A673 (cell line): ENCODE data around the gene G6PC1. TPM values are rescaled to one million over a fixed set of nuclear protein-coding genes. Genes with fewer than 3 reads are reported as not detected.
"Not testable (repeated sequence)": the region's sequence is repeated elsewhere in the genome, so short reads cannot be mapped to it uniquely, and the experiment has no call there.

Experiments used
- BruUV-seq: library from RNA; stranded (reverse); fragments of 400-500 nt; replicated peaks from 2 replicates; lab custom pipeline; 2021; lab: Mats Ljungman, UMichigan
- CTCF ChIA-PET: fragments of 300-600 bp; sonication (Branson Sonifier 250); formaldehyde crosslinking; loops from one replicate; lab custom pipeline; 2022; ENCODE audit warnings: antibody characterized with exemption; lab: Charles Lee
- POLR2A ChIA-PET: fragments of 300-600 bp; sonication (Branson Sonifier 250); formaldehyde crosslinking; loops from one replicate; lab custom pipeline; 2022; ENCODE audit warnings: antibody characterized with exemption; ENCODE audit not compliant: low non-redundant PET; lab: Charles Lee
- DNase-seq: peaks from one replicate; pipeline ENCODE4 v3.0.0-alpha.2; 2015; ENCODE audit warnings: low spot score
- H3K27ac ChIP-seq: fragments of 200-600 bp; sonication (generic); 2 replicates; pipeline ENCODE4 v1.5.1; 2016; ENCODE audit warnings: mixed run types, low read depth, mild to moderate bottlenecking, mixed read lengths, antibody characterized with exemption, low read length; ENCODE audit not compliant: poor library complexity, severe bottlenecking
- H3K27me3 ChIP-seq: fragments of 200-600 bp; sonication (generic); replicated peaks from 2 replicates; pipeline ENCODE4 v1.6.1; 2017; ENCODE audit warnings: mixed run types, low read depth, mild to moderate bottlenecking, mixed read lengths, antibody characterized with exemption, low read length; ENCODE audit not compliant: insufficient read depth, poor library complexity
- H3K36me3 ChIP-seq: fragments of 200-600 bp; sonication (generic); 2 replicates; pipeline ENCODE4 v1.6.1; 2016; ENCODE audit warnings: mixed run types, mild to moderate bottlenecking, mixed read lengths, antibody characterized with exemption, low read length; ENCODE audit not compliant: insufficient read depth, poor library complexity, severe bottlenecking
- H3K4me1 ChIP-seq: fragments of 200-600 bp; sonication (generic); 2 replicates; pipeline ENCODE4 v1.6.1; 2017; ENCODE audit warnings: mixed run types, mild to moderate bottlenecking, mixed read lengths, antibody characterized with exemption, low read length; ENCODE audit not compliant: insufficient read depth, poor library complexity, severe bottlenecking
- H3K4me3 ChIP-seq: fragments of 200-600 bp; sonication (generic); 2 replicates; pipeline ENCODE4 v1.5.1; 2016; ENCODE audit warnings: low read depth, mixed run types, mild to moderate bottlenecking, mixed read lengths, low read length; ENCODE audit not compliant: poor library complexity, severe bottlenecking
- H3K9me3 ChIP-seq: fragments of 200-600 bp; sonication (generic); 2 replicates; pipeline ENCODE4 v1.6.1; 2016; ENCODE audit warnings: mixed run types, low read depth, mild to moderate bottlenecking, mixed read lengths, antibody characterized with exemption, low read length; ENCODE audit not compliant: poor library complexity, severe bottlenecking
- CTCF ChIP-seq: fragments of 300-800, 200-600 bp; sonication (generic); conservative IDR thresholded peaks from 2 replicates; pipeline ENCODE4 v1.5.1; 2017; ENCODE audit warnings: low read depth, mild to moderate bottlenecking, antibody characterized with exemption, low read length, moderate library complexity, mixed read lengths
- EZH2 ChIP-seq: fragments of 200-600 bp; sonication (generic); IDR thresholded peaks from 2 replicates; pipeline ENCODE4 v1.6.1; 2017; ENCODE audit warnings: borderline replicate concordance, low read depth, mild to moderate bottlenecking, mixed read lengths, antibody characterized with exemption, low read length; ENCODE audit not compliant: poor library complexity, severe bottlenecking
- intact Hi-C: fragments of 100-400 bp; cut with micrococcal nuclease; formaldehyde crosslinking; loops from one replicate; pipeline ENCODE4 v1.10.0; 2022; ENCODE audit not compliant: unreplicated experiment
- total RNA-seq: library from RNA; stranded (reverse); gene quantifications from 2 replicates; pipeline ENCODE4 v1.2.3, GENCODE V29; 2021

The G6PC1 gene
- total RNA-seq, 1 experiment from 2014 or later = not detected

GRCh38 chr17:42894283-42895184 lies 6.1 kb upstream of the G6PC1 start:
- ChIA-PET POLR2A (no interaction called here), CTCF (no interaction called here)
- TF ChIP-seq EZH2 = no peak
- TF ChIP-seq CTCF = no peak
- no peaks in the 10 kb centered on the region for H3K9me3 ChIP-seq
- H3K27me3 ChIP-seq = no peaks in the 10 kb centered on the region
- H3K27ac ChIP-seq = no peak overlapping the region
- intact Hi-C loops = no loop called here
- no peak for DNase-seq
- H3K4me3 ChIP-seq = no peak overlapping the region
- BruUV-seq = no TSS peak
- no peaks in the 10 kb centered on the region for H3K4me1 ChIP-seq
- no peaks in the 10 kb centered on the region for H3K36me3 ChIP-seq

GRCh38 chr17:42895185-42895555 lies 5.4 kb upstream of the G6PC1 start:
- Histone ChIP-seq H3K27me3 (no peaks in the 10 kb centered on the region), H3K27ac (no peak overlapping the region), H3K4me3 (no peak overlapping the region), H3K4me1 (no peaks in the 10 kb centered on the region), H3K36me3 (no peaks in the 10 kb centered on the region), H3K9me3 (no peaks in the 10 kb centered on the region)
- no peak for DNase-seq
- no TSS peak for BruUV-seq
- ChIA-PET POLR2A (no interaction called here), CTCF (no interaction called here)
- intact Hi-C loops = no loop called here
- TF ChIP-seq EZH2 = no peak
- TF ChIP-seq CTCF = no peak

- H3K36me3 ChIP-seq = no peaks in the 10 kb centered on the region
- no peaks in the 10 kb centered on the region for H3K9me3 ChIP-seq
- H3K4me3 ChIP-seq = no peak overlapping the region
- POLR2A ChIA-PET = no interaction called here
- TF ChIP-seq CTCF (no peak), EZH2 (no peak)
- no peaks in the 10 kb centered on the region for H3K27me3 ChIP-seq
- BruUV-seq = no TSS peak
- no peak overlapping the region for H3K27ac ChIP-seq
- H3K4me1 ChIP-seq = no peaks in the 10 kb centered on the region
- intact Hi-C loops = no loop called here
- DNase-seq = no peak
- CTCF ChIA-PET = no interaction called here
Measured at GRCh38 chr17:42898147-42898811, 2.3 kb upstream of the G6PC1 start.

GRCh38 chr17:42899981-42900380 lies 618 bp upstream of the G6PC1 start:
- intact Hi-C loops, H3K36me3 ChIP-seq, H3K4me1 ChIP-seq, POLR2A ChIA-PET, H3K27ac ChIP-seq, H3K27me3 ChIP-seq, H3K4me3 ChIP-seq, DNase-seq, H3K9me3 ChIP-seq, BruUV-seq, CTCF ChIA-PET: not testable (repeated sequence)
